Activated CD8-positive, alpha-beta memory T cell treated with anti-CD3 and anti-CD28 coated beads for 36 hours (primary cell): ENCODE measurements around the gene BHMT2. TPM values are rescaled to one million over a fixed set of nuclear protein-coding genes. Genes with fewer than 3 reads are reported as not detected.

Source experiments
- CTCF ChIA-PET: fragments of 350-600 bp; sonication (Branson Sonifier 250); formaldehyde crosslinking; loops from one replicate; lab custom pipeline; 2021; ENCODE audit warnings: antibody characterized with exemption; lab: Charles Lee
- POLR2A ChIA-PET: fragments of 350-600 bp; sonication (Branson Sonifier 250); formaldehyde crosslinking; loops from one replicate; lab custom pipeline; 2021; ENCODE audit warnings: antibody characterized with exemption; lab: Charles Lee
- total RNA-seq, 2 experiments: library from RNA; stranded (reverse); gene quantifications; one replicate each; pipeline ENCODE4 v1.2.3, GENCODE V29; 2021

The BHMT2 gene
- total RNA-seq, 2 experiments from 2014 or later: not detected

GRCh38 chr5:79109527-79110492, 40.2 kb downstream of the BHMT2 start:
- POLR2A ChIA-PET: no interaction called here
- CTCF ChIA-PET: interaction anchor here (0.6 to 1.2 kb wide), 3 partner anchors 81 to 128 kb away, joined by 3 read pairs; no protein-coding TSS in a partner anchor

- CTCF ChIA-PET: no interaction called here
- POLR2A ChIA-PET: no interaction called here
Measured at GRCh38 chr5:79111387-79111959, 41.9 kb downstream of the BHMT2 start, which contains the start of gene BHMT. TSS of gene BHMT (plus strand) at chr5:79111809. CDS start at chr5:79111886, 77 bp downstream.

GRCh38 chr5:79111960-79112702, 42.6 kb downstream of the BHMT2 start:
- ChIA-PET POLR2A (no interaction called here), CTCF (no interaction called here)

GRCh38 chr5:79112703-79113058, 43.1 kb downstream of the BHMT2 start:
- CTCF ChIA-PET: no interaction called here

GRCh38 chr5:79119486-79119885, 49.9 kb downstream of the BHMT2 start:
- POLR2A ChIA-PET: no interaction called here
- CTCF ChIA-PET: no interaction called here

More at GRCh38 chr5:79112703-79113058, 43.1 kb downstream of the BHMT2 start:
- POLR2A ChIA-PET: no interaction called here

GRCh38 chr5:79120221-79120620, 50.7 kb downstream of the BHMT2 start:
- ChIA-PET POLR2A (no interaction called here), CTCF (no interaction called here)

- ChIA-PET POLR2A (no interaction called here), CTCF (interaction anchor here (0.9 kb wide), 1 partner anchor 356 kb away, joined by 3 read pairs; no protein-coding TSS in a partner anchor)
Measured at GRCh38 chr5:79122973-79123372, 53.4 kb downstream of the BHMT2 start.

- CTCF ChIA-PET: no interaction called here
- POLR2A ChIA-PET: interaction anchor here (0.7 kb wide), 1 partner anchor 47 kb away, joined by 7 read pairs; no protein-coding TSS in a partner anchor
Measured at GRCh38 chr5:79124607-79125006, 55.0 kb downstream of the BHMT2 start.

- ChIA-PET CTCF (interaction anchor here (0.6 to 1.2 kb wide), 3 partner anchors 24 to 716 kb away, joined by 3 read pairs; no protein-coding TSS in a partner anchor), POLR2A (no interaction called here)
Measured at GRCh38 chr5:79130781-79131180, 61.2 kb downstream of the BHMT2 start.

- ChIA-PET CTCF (interaction anchor here (0.6 to 3.9 kb wide), 18 partner anchors 17 to 723 kb away, joined by 3 to 34 read pairs (median 4); partner anchors contain the start of gene ARSB), POLR2A (interaction anchor here (0.6 to 1.7 kb wide), 4 partner anchors 103 to 470 kb away, joined by 3 to 6 read pairs (median 5); partner anchors contain the start of genes ARSB and JMY)
Measured at GRCh38 chr5:79133121-79133656, 63.6 kb downstream of the BHMT2 start.

- CTCF ChIA-PET: interaction anchor here (0.6 to 3.9 kb wide), 14 partner anchors 13 to 401 kb away, joined by 3 to 34 read pairs (median 4); no protein-coding TSS in a partner anchor
- POLR2A ChIA-PET: interaction anchor here (0.7 to 1.7 kb wide), 3 partner anchors 103 to 149 kb away, joined by 5 to 6 read pairs (median 5); partner anchors contain the start of genes ARSB and JMY
Measured at GRCh38 chr5:79133657-79134451, 64.3 kb downstream of the BHMT2 start.

- ChIA-PET CTCF (interaction anchor here (3.9 kb wide), 1 partner anchor 111 kb away, joined by 23 read pairs; no protein-coding TSS in a partner anchor), POLR2A (no interaction called here)
Measured at GRCh38 chr5:79135790-79136553, 66.4 kb downstream of the BHMT2 start.

GRCh38 chr5:79136618-79137017, 67.1 kb downstream of the BHMT2 start:
- ChIA-PET POLR2A (no interaction called here), CTCF (no interaction called here)
